NCI-H2107 treated with DMSO at 0.1 percent for 48 hours (cell line): Measurements from ENCODE around the gene ERN2.

ENCODE experiments used
- DNase-seq: peaks from one replicate; lab custom pipeline; 2025; ENCODE audit not compliant: unreplicated experiment; lab: John Stamatoyannopoulos, UW

Gene ERN2

GRCh38 chr16:23689442-23690187 lies 23.4 kb downstream of the ERN2 start:
- no peak for DNase-seq

GRCh38 chr16:23687034-23687808 lies 25.8 kb downstream of the ERN2 start:
- no peak for DNase-seq

- no peak for DNase-seq
Measured at GRCh38 chr16:23683487-23683886, 29.5 kb downstream of the ERN2 start.

GRCh38 chr16:23682181-23682580 lies 30.8 kb downstream of the ERN2 start:
- no peak for DNase-seq

GRCh38 chr16:23679986-23680336 lies 33.1 kb downstream of the ERN2 start:
- no peak for DNase-seq

GRCh38 chr16:23679274-23679985 lies 33.6 kb downstream of the ERN2 start:
- DNase-seq: peak; percentile 24

GRCh38 chr16:23678430-23679273 lies 34.4 kb downstream of the ERN2 start, which contains the start of gene PLK1:
TSS of gene PLK1 (plus strand) at chr16:23678889. CDS start at chr16:23678933, 44 bp downstream.
- DNase-seq: peak; percentile 75

GRCh38 chr16:23676924-23677480 lies 36.0 kb downstream of the ERN2 start:
- no peak for DNase-seq

- DNase-seq: no peak
Measured at GRCh38 chr16:23673971-23674614, 38.9 kb downstream of the ERN2 start.

GRCh38 chr16:23670137-23670776 lies 42.8 kb downstream of the ERN2 start:
- no peak for DNase-seq

- DNase-seq: no peak
Measured at GRCh38 chr16:23668873-23669272, 44.1 kb downstream of the ERN2 start.

GRCh38 chr16:23668225-23668624 lies 44.8 kb downstream of the ERN2 start:
- no peak for DNase-seq

GRCh38 chr16:23667355-23667659 lies 45.7 kb downstream of the ERN2 start:
- DNase-seq: no peak

- DNase-seq: no peak
Measured at GRCh38 chr16:23666571-23667354, 46.3 kb downstream of the ERN2 start.

GRCh38 chr16:23663918-23664317 lies 49.1 kb downstream of the ERN2 start:
- DNase-seq: no peak

GRCh38 chr16:23651943-23652468 lies 61.0 kb downstream of the ERN2 start:
- no peak for DNase-seq

- no peak for DNase-seq
Measured at GRCh38 chr16:23650674-23651416, 62.2 kb downstream of the ERN2 start.

GRCh38 chr16:23642246-23642774 lies 70.7 kb downstream of the ERN2 start:
- no peak for DNase-seq
